ENCODE data around the gene C3orf22. TPM values are rescaled to one million over a fixed set of nuclear protein-coding genes. Genes with fewer than 3 reads are reported as not detected.

C3orf22 gene
- total RNA-seq, 1 donor from 2014 or later, result not detected

GRCh38 chr3:126528419-126528799, 30.3 kb downstream of the C3orf22 start:
- no peak for DNase-seq (ENCODE audit: low read depth, low spot score)

GRCh38 chr3:126527455-126528211, 31.1 kb downstream of the C3orf22 start:
- DNase-seq (ENCODE audit: low read depth, low spot score), result no peak

- no peak for DNase-seq (ENCODE audit: low read depth, low spot score)
Measured at GRCh38 chr3:126527006-126527405, 31.7 kb downstream of the C3orf22 start.

- DNase-seq (ENCODE audit: low read depth, low spot score), result no peak
Measured at GRCh38 chr3:126526668-126527005, 32.1 kb downstream of the C3orf22 start.

GRCh38 chr3:126525853-126526667, 32.7 kb downstream of the C3orf22 start:
- DNase-seq (ENCODE audit: low read depth, low spot score), result no peak

DNA sequence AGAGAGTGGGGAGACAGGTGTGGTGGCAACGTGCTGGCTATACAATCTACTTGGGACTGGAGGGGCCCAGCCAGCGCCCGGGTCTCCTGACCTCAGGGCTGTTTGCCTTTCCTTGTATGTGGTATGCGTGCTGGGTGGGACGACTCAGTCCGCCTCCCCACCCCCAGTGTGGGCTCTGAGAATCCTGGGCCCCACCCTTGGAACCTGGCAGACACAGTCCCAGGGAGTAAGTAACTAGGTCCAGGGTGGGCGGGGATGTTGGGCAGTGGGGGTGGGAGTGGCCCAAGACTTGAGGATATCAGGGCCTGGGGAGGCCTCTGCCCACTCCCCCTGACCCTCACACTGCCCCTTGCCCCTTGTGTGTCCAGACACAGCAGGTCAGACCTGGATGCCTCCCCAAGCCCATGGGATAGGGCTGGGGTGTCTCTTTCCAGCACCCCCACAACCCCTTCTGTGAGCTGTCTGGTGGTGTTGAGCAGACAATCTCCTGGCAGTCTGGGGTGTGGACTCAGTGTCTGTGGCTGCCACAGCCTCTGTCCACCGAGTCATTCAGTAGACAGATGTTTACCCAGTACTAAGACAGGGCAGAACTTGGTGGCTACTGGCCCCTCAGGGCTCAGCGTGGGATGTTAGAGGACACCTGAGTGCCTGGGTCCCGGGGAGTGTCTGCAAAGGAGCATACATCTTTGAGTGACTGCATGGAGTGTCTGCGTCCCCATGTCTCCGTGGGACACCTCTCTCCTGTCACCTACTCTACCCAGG, 33.5 kb downstream of the C3orf22 start:
- DNase-seq (ENCODE audit: low read depth, low spot score), result no peak

DNA sequence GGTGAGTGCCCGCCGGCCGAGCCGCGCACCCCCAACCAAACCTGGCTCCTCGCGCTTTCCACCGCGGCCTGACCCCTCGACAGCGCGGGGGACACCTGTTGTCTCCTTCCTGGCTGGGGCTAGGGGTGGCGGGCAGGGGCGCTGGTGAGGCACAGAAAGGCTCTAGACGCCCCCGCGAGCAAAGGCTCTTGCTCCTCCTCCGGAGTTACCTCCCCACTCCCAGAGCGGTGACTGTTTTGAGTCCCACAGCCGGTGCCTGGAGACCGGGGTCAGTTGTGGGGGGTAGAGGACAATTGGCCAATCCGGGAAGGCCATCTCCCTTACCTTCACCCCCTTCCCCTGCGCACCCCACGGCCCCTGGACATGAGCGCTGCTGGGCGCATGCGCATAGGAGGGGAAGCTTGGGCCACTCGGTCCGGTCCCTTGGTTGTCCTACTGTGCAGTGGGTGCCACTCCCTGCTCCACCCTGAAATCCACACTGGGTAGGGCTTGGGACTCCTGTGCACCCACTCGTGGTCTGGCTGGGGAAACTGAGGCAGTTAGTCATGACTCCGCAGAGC, 34.2 kb downstream of the C3orf22 start:
- no peak for DNase-seq (ENCODE audit: low read depth, low spot score)

DNA sequence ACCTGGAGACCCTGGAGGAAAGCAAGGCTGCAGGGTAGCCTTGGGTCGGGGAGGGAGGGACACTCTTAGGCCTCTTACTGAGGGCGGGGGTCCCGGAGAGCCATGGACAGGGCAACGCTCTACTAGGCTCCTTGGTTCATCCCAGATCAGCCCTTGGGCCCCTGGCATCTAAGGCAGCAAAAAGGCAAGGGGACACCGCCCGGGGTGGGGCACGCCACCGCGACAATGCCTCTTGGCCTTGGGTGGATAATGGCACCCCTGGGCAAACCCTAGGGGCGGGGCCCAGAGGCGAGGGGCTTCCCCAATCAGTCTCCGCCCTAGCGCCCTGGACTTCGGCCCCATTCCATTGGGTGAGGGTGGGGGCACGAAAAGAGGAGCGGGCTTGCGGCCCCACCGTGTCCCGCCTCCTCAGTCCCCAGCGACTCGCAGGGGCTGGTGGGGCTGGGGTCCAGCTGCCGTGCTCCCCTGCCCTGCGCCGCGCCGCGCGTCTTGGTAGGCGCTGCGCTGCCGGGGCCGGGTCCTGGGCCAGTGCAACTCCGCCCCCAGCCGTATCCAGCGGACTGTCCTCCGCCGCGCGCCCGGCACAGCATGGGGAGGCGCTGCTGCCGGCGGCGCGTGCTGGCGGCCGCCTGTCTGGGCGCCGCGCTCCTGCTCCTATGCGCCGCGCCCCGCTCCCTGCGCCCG, 34.8 kb downstream of the C3orf22 start, which contains the start of gene CHST13:
TSS of gene CHST13 (plus strand) at position 411 of the 684 bp plus-strand sequence. CDS start at position 589, 178 bp downstream.
- no peak for DNase-seq (ENCODE audit: low read depth, low spot score)

- no peak for DNase-seq (ENCODE audit: low read depth, low spot score)
Measured at GRCh38 chr3:126522363-126522788, 36.4 kb downstream of the C3orf22 start.

DNA sequence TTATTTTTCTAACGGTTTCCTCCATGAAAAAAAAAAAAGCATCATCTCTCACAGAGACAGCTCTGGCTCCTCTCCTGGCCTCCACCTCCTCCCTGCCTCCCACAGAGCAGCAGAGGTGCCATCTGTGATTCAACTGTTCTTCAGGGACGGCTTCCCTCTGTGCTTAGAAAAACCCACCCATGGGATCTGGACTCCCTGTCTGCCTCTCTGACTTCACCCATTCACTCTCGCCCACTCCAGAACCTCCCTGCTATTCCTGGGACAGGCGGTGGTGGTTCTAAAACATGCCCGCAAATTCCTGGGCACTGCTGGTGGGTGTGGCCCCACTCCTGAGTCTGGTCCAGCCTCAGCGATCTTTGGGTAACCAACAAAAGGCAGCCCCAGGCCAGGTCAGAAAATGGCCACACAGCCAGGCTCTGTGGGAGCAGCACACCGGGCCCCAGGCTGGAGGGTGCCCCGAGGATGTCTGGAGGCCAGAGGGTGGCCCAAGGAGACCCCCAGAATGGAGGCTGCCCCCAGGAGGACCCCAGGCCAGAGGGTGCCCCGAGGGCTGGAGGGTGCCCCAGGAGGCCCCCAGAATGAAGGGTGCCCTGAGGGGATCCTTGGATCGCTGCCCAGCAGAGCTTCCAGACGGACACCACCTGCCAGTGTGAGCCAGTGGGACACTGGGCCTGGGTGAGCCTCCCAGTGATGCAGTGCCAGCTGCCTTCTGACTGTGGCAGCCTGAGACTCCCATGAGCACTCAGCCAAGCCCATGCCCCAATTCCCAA, 37.4 kb downstream of the C3orf22 start:
- DNase-seq (ENCODE audit: low read depth, low spot score), result no peak

DNA sequence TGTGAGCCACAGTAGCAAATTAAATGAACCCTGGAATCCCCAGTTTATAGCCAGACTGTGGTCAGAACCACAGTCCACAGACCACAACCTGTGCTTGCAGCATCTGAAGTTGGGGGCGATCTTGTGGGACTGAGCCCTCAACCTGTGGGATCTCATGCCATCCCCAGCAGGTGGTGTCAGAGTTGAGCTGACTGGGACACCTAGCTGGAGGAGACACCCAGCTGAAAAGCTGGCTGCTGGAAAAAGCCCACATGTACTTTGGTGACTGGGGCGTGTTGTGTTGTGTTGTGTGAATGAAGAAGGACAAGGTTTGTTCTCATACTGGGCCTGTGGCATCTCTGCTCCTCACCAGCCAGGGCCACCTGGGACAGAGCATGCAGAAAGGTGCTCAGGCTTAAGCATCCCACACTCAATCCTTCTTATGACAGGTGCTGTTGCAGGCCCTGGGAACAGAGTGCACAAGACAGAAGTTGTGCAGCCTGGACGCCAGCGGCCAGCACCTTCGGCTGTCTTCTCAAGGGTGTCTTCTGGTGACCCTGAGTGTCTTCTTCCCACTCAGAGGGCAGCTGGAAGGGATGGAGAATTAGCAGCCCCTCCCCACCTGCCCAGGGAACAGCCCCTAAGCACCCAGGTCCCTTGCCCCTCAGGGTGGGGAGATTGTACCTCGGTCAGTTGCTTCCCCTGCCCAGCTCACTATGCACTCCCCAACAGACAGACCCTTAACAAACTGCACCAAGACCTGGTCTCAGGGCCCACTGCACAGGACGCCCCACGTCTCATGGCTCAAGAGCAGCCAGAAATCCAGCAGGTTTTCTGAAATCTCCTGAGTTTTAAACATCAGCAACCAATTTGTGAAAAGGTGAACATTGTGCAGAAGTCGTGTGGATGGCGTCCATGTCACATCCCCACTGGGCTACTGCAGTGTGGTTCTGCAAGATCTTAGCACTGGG, 39.0 kb downstream of the C3orf22 start:
- DNase-seq (ENCODE audit: low read depth, low spot score), result no peak

DNA sequence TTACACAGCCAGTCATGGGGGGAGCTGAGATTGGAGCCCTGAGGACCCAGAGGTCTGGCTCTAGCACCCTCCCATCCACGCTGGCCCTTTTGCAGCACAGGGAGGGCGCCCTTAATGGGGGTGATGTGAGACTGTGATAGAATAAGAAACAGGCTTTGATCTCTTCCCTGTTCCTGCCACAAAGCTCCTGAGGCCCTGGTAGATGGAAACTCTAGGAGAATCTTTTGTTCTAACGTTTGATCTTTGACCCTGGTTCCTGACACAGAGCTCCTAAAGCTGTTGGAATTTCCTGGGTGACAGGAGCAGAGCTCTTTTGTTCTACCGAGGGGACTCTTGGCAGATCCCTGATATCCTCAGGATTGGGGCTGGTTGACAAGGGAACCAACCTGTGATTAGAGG, 40.0 kb downstream of the C3orf22 start:
- no peak for DNase-seq (ENCODE audit: low read depth, low spot score)

DNA sequence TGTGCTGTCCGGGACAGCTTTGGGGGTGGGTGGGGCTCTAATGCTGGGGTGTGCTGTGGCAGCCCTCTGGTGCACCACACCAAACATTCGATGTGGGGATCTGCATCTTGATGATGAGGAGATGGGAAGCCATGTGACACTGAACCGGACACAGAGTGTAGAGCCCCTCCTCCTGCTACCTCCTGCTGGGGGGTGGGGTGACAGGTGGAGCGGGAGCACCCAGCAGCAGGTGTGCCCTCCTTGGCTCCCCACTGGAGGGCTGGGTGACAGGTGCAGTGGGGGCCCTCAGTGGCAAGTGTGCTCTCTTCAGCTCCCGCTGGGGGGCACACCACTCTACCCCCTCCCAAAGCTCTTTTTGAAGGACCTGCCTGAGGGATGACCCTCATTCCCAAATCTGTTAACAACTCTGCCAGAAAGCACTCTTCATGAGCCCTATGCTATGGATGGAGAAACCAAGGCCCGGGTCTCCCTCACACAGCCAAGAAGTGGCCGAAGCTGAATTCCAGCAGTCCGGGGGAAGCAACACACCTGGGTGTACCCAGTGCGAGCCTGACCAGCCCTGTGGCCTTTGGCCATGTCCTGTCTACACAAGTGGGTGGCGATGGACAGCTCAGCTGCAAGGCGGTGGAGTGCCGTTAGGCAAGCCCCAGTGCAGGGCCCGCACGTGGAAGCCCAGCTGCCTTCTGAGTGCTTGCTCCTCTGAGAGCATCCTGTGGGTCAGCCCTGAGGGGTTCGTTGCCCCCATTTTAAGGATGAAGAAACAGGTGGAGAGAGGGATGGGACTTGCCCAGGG, 40.5 kb downstream of the C3orf22 start:
- DNase-seq (ENCODE audit: low read depth, low spot score), result no peak

DNA sequence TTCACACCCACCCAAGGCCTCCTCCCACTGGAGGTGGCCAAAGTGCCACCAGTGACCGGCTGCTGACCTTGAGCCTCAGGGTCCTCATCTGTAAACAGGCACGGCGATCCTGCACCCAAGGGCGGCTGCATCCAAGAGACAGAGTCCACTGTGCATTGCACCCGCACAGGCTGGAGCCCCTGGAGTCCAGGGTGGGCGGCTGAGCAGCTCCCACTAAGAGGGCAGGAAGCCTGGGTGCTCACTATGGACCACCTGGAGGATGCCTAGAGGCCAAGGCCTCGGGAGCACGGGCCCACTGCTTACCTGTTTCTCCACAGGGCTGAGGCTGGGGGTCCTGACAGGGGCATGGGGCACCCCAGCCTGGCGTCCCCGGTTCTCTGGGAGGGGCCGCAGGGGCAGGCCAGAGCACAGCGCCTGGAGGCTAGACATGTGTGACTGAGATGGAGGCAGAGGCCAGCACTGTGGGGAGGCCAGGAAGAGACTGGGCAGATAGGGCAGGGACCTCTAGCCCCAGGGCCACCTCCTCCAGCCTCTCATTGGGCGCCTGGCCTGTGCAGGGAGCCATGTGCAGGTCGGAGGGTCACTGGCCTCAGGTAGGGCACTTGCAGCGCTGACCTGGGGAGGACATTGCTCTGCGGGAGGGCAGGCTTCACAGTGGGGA, 41.3 kb downstream of the C3orf22 start, which contains the start of gene UROC1:
TSS of gene UROC1 (minus strand) at position 483 of the 661 bp plus-strand sequence. CDS start at position 429, 54 bp downstream.
- DNase-seq (ENCODE audit: low read depth, low spot score), result no peak

GRCh38 chr3:126516936-126517290, 41.8 kb downstream of the C3orf22 start:
- DNase-seq (ENCODE audit: low read depth, low spot score), result no peak

- DNase-seq (ENCODE audit: low read depth, low spot score), result no peak
Measured at GRCh38 chr3:126516152-126516935, 42.4 kb downstream of the C3orf22 start.

All from pulmonary artery endothelial cell (primary cell).